Sigmoid colon (tissue), 7 donors: ENCODE results near the gene DDX5. TPM values are rescaled to one million over a fixed set of nuclear protein-coding genes. Genes with fewer than 3 reads are reported as not detected.

Source experiments
- DNase-seq: peaks from one replicate; pipeline ENCODE4 v3.0.0-alpha.2; 2019
- H3K27ac ChIP-seq, 4 donors: fragments of 200-600 bp; sonication (generic); one replicate each; pipeline ENCODE4 v1.5.1; 2016 to 2019; ENCODE audit warnings: mild to moderate bottlenecking in 1 of 4
- H3K27me3 ChIP-seq, 3 donors: fragments of 200-600 bp; sonication (generic); one replicate each; pipeline ENCODE4 v1.5.1; 2019; ENCODE audit warnings: mild to moderate bottlenecking in 1 of 3
- H3K36me3 ChIP-seq, 4 donors: fragments of 200-600 bp; sonication (generic); one replicate each; pipeline ENCODE4 v1.5.1; 2016 to 2019
- H3K4me1 ChIP-seq, 4 donors: fragments of 200-600 bp; sonication (generic); one replicate each; pipeline ENCODE4 v1.5.1; 2017 to 2019
- H3K4me3 ChIP-seq, 4 donors: fragments of 200-600 bp; sonication (generic); one replicate each; pipeline ENCODE4 v1.5.1; 2017 to 2019; ENCODE audit warnings: mild to moderate bottlenecking in 2 of 4, moderate library complexity in 1 of 4
- H3K9me3 ChIP-seq, 4 donors: fragments of 200-600 bp in 3 of 4; sonication (generic) in 3 of 4; one replicate each; pipeline versions ENCODE4 v1.5.1 to v1.6.1; 2013 to 2019
- CTCF ChIP-seq, 4 experiments: fragments of 450-650 bp in 3 of 4; fragments of 200-600 bp in 1 of 4; IDR thresholded peaks; one replicate each; pipeline ENCODE4 v1.5.1; 2016 to 2019; ENCODE audit warnings: antibody characterized with exemption in 4 of 4, mild to moderate bottlenecking in 3 of 4, moderate library complexity in 2 of 4
- EP300 ChIP-seq, 4 donors: sonication (generic); formaldehyde crosslinking; IDR thresholded peaks; one replicate each; pipeline ENCODE4 v1.6.1; 2017; ENCODE audit warnings: antibody characterized with exemption in 4 of 4
- POLR2A ChIP-seq, 2 donors: fragments of 450-650 bp; IDR thresholded peaks; one replicate each; pipeline ENCODE4 v1.6.1; 2016; ENCODE audit warnings: antibody characterized with exemption in 2 of 2, mild to moderate bottlenecking in 2 of 2, moderate library complexity in 2 of 2
- POLR2AphosphoS5 ChIP-seq, 4 donors: sonication (generic); formaldehyde crosslinking; IDR thresholded peaks; one replicate each; pipeline ENCODE4 v1.6.1; 2017; ENCODE audit warnings: antibody characterized with exemption in 4 of 4
- WGBS, 2 donors: extraction: QIAGEN DNeasy Blood & Tissue Kit; methylation state at CpG; one replicate each; pipeline ENCODE4 v1.1.7; 2013; 5-methylcytosine and 5-hydroxymethylcytosine counted together
- intact Hi-C: fragments of 100-400 bp; cut with DNase I; formaldehyde crosslinking; loops from one replicate; pipeline ENCODE4 v1.15.1; 2023
- polyA plus RNA-seq, 3 donors: library from polyadenylated mRNA; stranded (reverse); fragments of 200-250 nt; gene quantifications; one replicate each; pipeline ENCODE4 v1.2.3, GENCODE V29; 2013
- total RNA-seq, 4 donors: library from RNA; depleted of rRNA; stranded (reverse); fragments of >200 nt; gene quantifications; one replicate each; pipeline ENCODE4 v1.1.0, GENCODE V29; 2016
- donor health status: healthy with polysubstance abuse.
- donor health status: Bipolar disorder and iron deficiency.
- donor health status: healthy.

DDX5 gene
- total and polyA plus RNA-seq, 7 donors: 187 to 1,652 (median 488) TPM

- Histone ChIP-seq H3K4me3 (no peak overlapping the region), H3K9me3 (no peaks in the 10 kb centered on the region), H3K27ac (no peak overlapping the region), H3K36me3 (peaks cover 0 to 51% (median 15%) of the 10 kb centered on the region in 4 donors), H3K4me1 (peaks cover 0 to 44% (median 30%) of the 10 kb centered on the region in 4 donors), H3K27me3 (no peaks in the 10 kb centered on the region)
- no peak for TF ChIP-seq POLR2A (IDR thresholded peaks at IDR 0.05)
- no peak for TF ChIP-seq EP300 (IDR thresholded peaks at IDR 0.05)
- TF ChIP-seq POLR2AphosphoS5 (IDR thresholded peaks at IDR 0.05): no peak
- no peak for TF ChIP-seq CTCF (IDR thresholded peaks at IDR 0.05)
- 91 to 96% methylated on average over 2 of the region's 2 CpGs for WGBS, 2 donors
- no peak for DNase-seq
- intact Hi-C loops: no loop called here
These were observed 12.0 kb downstream of the DDX5 start for GRCh38 chr17:64494121-64494520.

DNA sequence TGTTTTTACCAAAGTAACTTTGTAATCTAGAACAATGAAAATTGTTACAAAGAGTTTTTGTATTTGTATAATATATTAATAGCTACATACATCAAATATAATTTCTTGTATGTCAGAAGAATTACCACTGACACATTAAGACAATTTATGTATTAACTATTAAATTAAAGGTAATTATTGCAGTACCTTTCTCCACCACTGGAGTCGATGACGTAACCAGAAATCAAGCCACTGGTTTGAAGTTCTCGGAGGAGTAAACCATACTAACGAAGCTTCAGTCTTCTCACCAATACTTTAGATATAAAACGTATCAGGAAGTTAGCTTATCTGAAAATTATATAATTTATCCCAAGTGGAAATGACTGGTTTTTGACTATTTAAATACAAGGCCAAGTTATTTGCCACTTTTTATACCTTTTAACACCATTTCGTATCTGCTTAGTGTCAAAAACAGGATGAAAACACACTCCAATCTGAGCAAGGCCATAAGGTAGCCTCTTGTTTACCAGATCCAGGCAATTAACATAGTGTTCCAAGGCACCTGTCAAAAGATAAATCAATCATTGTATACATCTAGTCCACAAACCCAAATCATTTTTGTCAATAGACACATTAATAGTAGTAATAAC is 13.5 kb downstream of the DDX5 start:
- intact Hi-C loops: no loop called here
- DNase-seq: no peak
- no peak overlapping the region for H3K27ac ChIP-seq
- H3K9me3 ChIP-seq: no peaks in the 10 kb centered on the region
- no peaks in the 10 kb centered on the region for H3K27me3 ChIP-seq
- TF ChIP-seq EP300 (IDR thresholded peaks at IDR 0.05) (no peak), CTCF (IDR thresholded peaks at IDR 0.05) (peak in 3 of 4 experiments; percentile 12 to 46 (median 45))
- H3K4me3 ChIP-seq: no peak overlapping the region
- WGBS, 2 donors: 75 to 84% methylated on average over 6 of the region's 6 CpGs
- peaks cover 0 to 31% (median 25%) of the 10 kb centered on the region in 4 donors for H3K4me1 ChIP-seq
- peaks cover 0 to 51% (median 5%) of the 10 kb centered on the region in 4 donors for H3K36me3 ChIP-seq

DNA sequence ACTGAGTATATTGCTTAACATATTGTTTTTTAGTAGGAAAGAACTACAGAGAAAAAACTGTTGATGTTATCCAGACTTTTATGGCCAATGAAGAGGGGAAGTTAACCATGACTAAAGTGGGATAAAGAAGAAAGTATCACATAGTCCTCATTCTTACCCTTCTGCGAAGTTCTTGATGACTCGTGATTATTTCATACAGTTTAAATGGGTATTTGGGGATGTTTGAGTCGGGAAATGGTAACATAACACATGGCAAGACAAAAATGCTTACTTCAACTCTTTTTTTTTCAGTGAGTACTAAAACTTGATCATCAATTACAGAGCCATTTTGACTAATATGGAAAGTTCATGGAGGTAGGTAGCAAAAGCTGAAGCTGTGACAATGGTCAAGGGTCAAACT is 14.1 kb downstream of the DDX5 start:
- H3K9me3 ChIP-seq: no peaks in the 10 kb centered on the region
- no peak for DNase-seq
- 82 to 89% methylated on average over 3 of the region's 3 CpGs for WGBS, 2 donors
- H3K27me3 ChIP-seq: no peaks in the 10 kb centered on the region
- peaks cover 0 to 51% (median 5%) of the 10 kb centered on the region in 4 donors for H3K36me3 ChIP-seq
- H3K4me1 ChIP-seq: peaks cover 0 to 26% (median 20%) of the 10 kb centered on the region in 4 donors
- no peak overlapping the region for H3K27ac ChIP-seq
- intact Hi-C loops: no loop called here
- no peak overlapping the region for H3K4me3 ChIP-seq
- TF ChIP-seq EP300 (IDR thresholded peaks at IDR 0.05) (no peak), POLR2AphosphoS5 (IDR thresholded peaks at IDR 0.05) (no peak), CTCF (IDR thresholded peaks at IDR 0.05) (no peak), POLR2A (IDR thresholded peaks at IDR 0.05) (no peak)

DNA sequence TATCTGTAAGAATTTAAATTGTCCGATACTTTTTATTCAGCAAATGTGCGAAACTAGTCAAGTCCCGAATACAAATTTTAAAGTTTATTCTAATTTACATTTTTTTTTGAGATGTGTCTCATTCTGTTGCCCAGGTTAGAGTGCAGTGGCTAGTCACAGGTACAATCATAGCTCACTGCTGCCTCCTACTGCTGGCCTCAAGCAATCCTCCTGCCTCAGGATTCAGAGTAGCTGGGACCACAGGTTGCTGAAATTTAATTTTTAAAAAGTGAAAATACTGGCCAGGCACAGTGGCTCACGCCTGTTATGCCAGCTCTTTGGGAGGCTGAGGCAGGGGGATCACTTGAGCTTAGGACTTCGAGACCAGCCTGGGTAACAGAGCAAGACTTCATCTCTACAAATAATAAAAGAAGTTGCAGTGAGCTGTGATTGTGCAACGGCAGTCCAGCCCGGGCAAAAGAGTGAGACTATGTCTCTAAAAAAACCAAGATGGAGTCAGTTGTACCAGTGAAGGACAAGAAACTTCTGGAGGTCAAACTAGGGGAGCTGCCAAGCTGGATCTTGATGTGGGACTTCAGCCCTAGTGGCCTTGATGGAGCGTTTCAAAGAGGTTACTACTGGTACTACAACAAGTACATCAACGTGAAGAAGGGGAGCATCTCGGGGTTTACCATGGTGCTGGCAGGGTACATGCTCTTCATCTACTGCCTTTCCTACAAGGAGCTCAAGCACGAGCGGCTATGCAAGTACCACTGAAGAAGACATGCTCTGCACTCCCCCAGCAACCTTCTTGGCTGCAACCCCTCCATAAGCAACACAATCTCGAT is 14.8 kb downstream of the DDX5 start:
- Histone ChIP-seq H3K36me3 (peaks cover 0 to 55% (median 5%) of the 10 kb centered on the region in 4 donors), H3K9me3 (no peaks in the 10 kb centered on the region)
- 92 to 94% methylated on average over 13 of the region's 13 CpGs for WGBS, 2 donors

More for the DNA sequence above, 14.8 kb downstream of the DDX5 start:
- no peaks in the 10 kb centered on the region for H3K27me3 ChIP-seq
- DNase-seq: no peak
- H3K4me1 ChIP-seq: peaks cover 0 to 24% (median 18%) of the 10 kb centered on the region in 4 donors
- intact Hi-C loops: no loop called here
- TF ChIP-seq POLR2AphosphoS5 (IDR thresholded peaks at IDR 0.05) (no peak), CTCF (IDR thresholded peaks at IDR 0.05) (peak in 3 of 4 experiments; percentile 14 to 25 (median 18))
- H3K4me3 ChIP-seq: no peak overlapping the region
- H3K27ac ChIP-seq: no peak overlapping the region
